Measurements from ENCODE around the gene SEMA3B. TPM values are rescaled to one million over a fixed set of nuclear protein-coding genes. Genes with fewer than 3 reads are reported as not detected.
A peak's percentile ranks its signal among the peaks of the same experiment; 100 is the strongest.

Gene SEMA3B
- total and polyA plus RNA-seq, 12 donors = 14.9 to 46.7 (median 21.9) TPM

- no peak for TF ChIP-seq CTCF (IDR thresholded peaks at IDR 0.05)
- H3K36me3 ChIP-seq = no peaks in the 10 kb centered on the region
- H3K27ac ChIP-seq = peak overlapping the region in 3 of 10 donors; percentile 0 to 85 (median 21)
- H3K4me3 ChIP-seq = no peak overlapping the region
- H3K27me3 ChIP-seq = no peaks in the 10 kb centered on the region
- intact Hi-C loops (cut with DNase I) = no loop called here
- no peaks in the 10 kb centered on the region for H3K9me3 ChIP-seq
- ATAC-seq (no peak), DNase-seq (no peak)
- WGBS, 2 donors = 86% methylated on average over 8 of the region's 8 CpGs
- H3K4me1 ChIP-seq = peaks cover 8 to 66% (median 28%) of the 10 kb centered on the region in 9 donors
Measured at GRCh38 chr3:50230104-50230793, 38.7 kb upstream of the SEMA3B start.

GRCh38 chr3:50230794-50231125 lies 38.2 kb upstream of the SEMA3B start:
- Histone ChIP-seq H3K9me3 (no peaks in the 10 kb centered on the region), H3K4me3 (no peak overlapping the region), H3K4me1 (peaks cover 8 to 70% (median 29%) of the 10 kb centered on the region in 9 donors), H3K27ac (peak overlapping the region in 2 of 10 donors; percentile 0 to 85), H3K36me3 (no peaks in the 10 kb centered on the region), H3K27me3 (no peaks in the 10 kb centered on the region)
- TF ChIP-seq CTCF (IDR thresholded peaks at IDR 0.05) = no peak
- DNase-seq (no peak), ATAC-seq (no peak)
- intact Hi-C loops (cut with DNase I) = no loop called here
- 91 to 92% methylated on average over 4 of the region's 4 CpGs for WGBS, 2 donors

GRCh38 chr3:50231581-50231980 lies 37.4 kb upstream of the SEMA3B start:
- no peak for DNase-seq
- H3K36me3 ChIP-seq = no peaks in the 10 kb centered on the region
- no peaks in the 10 kb centered on the region for H3K27me3 ChIP-seq
- H3K9me3 ChIP-seq = no peaks in the 10 kb centered on the region
- H3K4me1 ChIP-seq = peaks cover 8 to 62% (median 24%) of the 10 kb centered on the region in 9 donors
- WGBS, 2 donors = 81 to 88% methylated on average over 5 of the region's 5 CpGs
- TF ChIP-seq CTCF (IDR thresholded peaks at IDR 0.05) = no peak
- no peak overlapping the region for H3K27ac ChIP-seq
- ATAC-seq = no peak
- no peak overlapping the region for H3K4me3 ChIP-seq
- intact Hi-C loops (cut with DNase I) = no loop called here

GRCh38 chr3:50232303-50232702 lies 36.6 kb upstream of the SEMA3B start:
- H3K36me3 ChIP-seq = no peaks in the 10 kb centered on the region
- H3K9me3 ChIP-seq = no peaks in the 10 kb centered on the region
- WGBS, 2 donors = 72 to 74% methylated on average over 3 of the region's 3 CpGs
- ATAC-seq (no peak), DNase-seq (no peak)
- peaks cover 4 to 56% (median 19%) of the 10 kb centered on the region in 9 donors for H3K4me1 ChIP-seq
- TF ChIP-seq CTCF (IDR thresholded peaks at IDR 0.05) = no peak
- no peak overlapping the region for H3K4me3 ChIP-seq
- H3K27me3 ChIP-seq = no peaks in the 10 kb centered on the region
- no peak overlapping the region for H3K27ac ChIP-seq
- intact Hi-C loops (cut with DNase I) = no loop called here

All from heart right ventricle (tissue), 16 donors.